T-cell (primary cell): ENCODE measurements around the gene TSPAN13. TPM values are rescaled to one million over a fixed set of nuclear protein-coding genes. Genes with fewer than 3 reads are reported as not detected.

Experiments
- ATAC-seq, 4 experiments: fragments of 200-7000 bp in 3 of 4; fragments of 150-1000 bp in 1 of 4; cut with Tn5 transposase; replicated peaks in 1 of 4; 1 replicate in 3 of 4; 2 replicates in 1 of 4; pipeline ENCODE4 v1.10.0; 2021; ENCODE audit warnings: moderate library complexity in 3 of 4, mild to moderate bottlenecking in 2 of 4, moderate number of reproducible peaks in 1 of 4
- CTCF ChIA-PET, 2 donors: fragments of 300-600 bp; sonication (Branson Sonifier 250); formaldehyde crosslinking; loops; one replicate each; lab custom pipeline; 2022; ENCODE audit warnings: antibody characterized with exemption in 2 of 2; lab: Charles Lee
- POLR2A ChIA-PET, 2 donors: fragments of 300-600 bp; sonication (Branson Sonifier 250); formaldehyde crosslinking; loops; one replicate each; lab custom pipeline; 2022; ENCODE audit warnings: antibody characterized with exemption in 2 of 2; lab: Charles Lee
- DNase-seq, 35 experiments: peaks; one replicate each; pipeline versions ENCODE4 v3.0.0 to v3.0.0-alpha.2; 2013 to 2023
- H3K27ac ChIP-seq: one replicate; pipeline ENCODE4 v1.5.1; 2013; ENCODE audit warnings: low read length
- H3K27me3 ChIP-seq, 2 experiments: replicated peaks in 1 of 2; 1 replicate in 1 of 2; 2 replicates in 1 of 2; pipeline versions ENCODE4 v1.6.1 to v1.7.0; 2013; ENCODE audit warnings: low read length in 1 of 2, mixed read lengths in 1 of 2; ENCODE audit not compliant: control insufficient read depth in 2 of 2, insufficient read depth in 2 of 2; ENCODE audit errors: extremely low read depth in 1 of 2
- H3K36me3 ChIP-seq, 2 donors: 1 replicate in 1 of 2; 2 replicates in 1 of 2; pipeline versions ENCODE4 v1.6.1 to v1.7.0; 2013; ENCODE audit warnings: low read length in 1 of 2; ENCODE audit not compliant: control insufficient read depth in 2 of 2, insufficient read depth in 1 of 2; ENCODE audit errors: extremely low read depth in 1 of 2
- H3K4me1 ChIP-seq, 2 experiments: 1 replicate in 1 of 2; 2 replicates in 1 of 2; pipeline versions ENCODE4 v1.6.1 to v1.7.0; 2013; ENCODE audit warnings: low read length in 2 of 2, mixed read lengths in 1 of 2; ENCODE audit not compliant: insufficient read depth in 2 of 2, control insufficient read depth in 1 of 2; ENCODE audit errors: extremely low read depth in 1 of 2
- H3K4me3 ChIP-seq, 2 donors: 1 replicate in 1 of 2; 2 replicates in 1 of 2; pipeline versions ENCODE4 v1.5.1 to v1.7.0; 2013; ENCODE audit warnings: mild to moderate bottlenecking in 2 of 2, low read length in 1 of 2, moderate library complexity in 1 of 2; ENCODE audit not compliant: control insufficient read depth in 1 of 2; ENCODE audit errors: extremely low read depth in 1 of 2
- H3K9me3 ChIP-seq: 2 replicates; pipeline ENCODE4 v1.7.0; 2013
- H3K27ac Mint-ChIP-seq, 2 donors: one replicate each; pipeline ENCODE4 v1.8.0; 2020 to 2021; ENCODE audit warnings: mild to moderate bottlenecking in 2 of 2, mixed read lengths in 2 of 2
- H3K27me3 Mint-ChIP-seq, 2 donors: one replicate each; pipeline ENCODE4 v1.8.0; 2021 to 2022; ENCODE audit warnings: mixed read lengths in 2 of 2
- H3K36me3 Mint-ChIP-seq: one replicate; pipeline ENCODE4 v1.8.0; 2021; ENCODE audit warnings: mixed read lengths
- H3K4me1 Mint-ChIP-seq, 3 donors: one replicate each; pipeline ENCODE4 v1.8.0; 2020 to 2022; ENCODE audit warnings: mixed read lengths in 3 of 3, mild to moderate bottlenecking in 1 of 3
- H3K4me3 Mint-ChIP-seq, 3 donors: one replicate each; pipeline ENCODE4 v1.8.0; 2020 to 2022; ENCODE audit warnings: mild to moderate bottlenecking in 3 of 3, mixed read lengths in 3 of 3, moderate library complexity in 3 of 3
- H3K9me3 Mint-ChIP-seq, 3 donors: one replicate each; pipeline ENCODE4 v1.8.0; 2020 to 2022; ENCODE audit warnings: mixed read lengths in 3 of 3
- WGBS: methylation state at CpG from one replicate; pipeline ENCODE4 v1.1.5; 2013; ENCODE audit warnings: missing lambda C conversion rate; ENCODE audit not compliant: insufficient coverage; 5-methylcytosine and 5-hydroxymethylcytosine counted together
- total RNA-seq, 35 experiments: library from RNA in 6 of 35; stranded (reverse) in 6 of 35; fragments of 120-200 nt in 1 of 35; gene quantifications; one replicate each; pipeline versions ENCODE4 v1.2.1 to v1.2.4 and lab custom pipeline; 2013 to 2026

Gene TSPAN13
- total RNA-seq, 5 donors from 2014 or later (not counting 1 experiment from before 2014, with no cell fraction given), result 0.73 to 2.0 (median 0.98) TPM

- ChIA-PET POLR2A (interaction anchor here in 1 of 2 donors (0.7 kb wide), 1 partner anchor 80 kb away, joined by 4 read pairs; no protein-coding TSS in a partner anchor), CTCF (no interaction called here)
- ATAC-seq (no peak), DNase-seq (no peak)
- no peaks in the 10 kb centered on the region for H3K9me3 ChIP-seq
- no peak overlapping the region for H3K4me3 ChIP-seq
- H3K36me3 ChIP-seq, result no peaks in the 10 kb centered on the region
- no peak overlapping the region for H3K27ac ChIP-seq
- H3K27me3 Mint-ChIP-seq, result no peaks in the 10 kb centered on the region
- no peaks in the 10 kb centered on the region for H3K9me3 Mint-ChIP-seq
- H3K4me3 Mint-ChIP-seq, result no peak overlapping the region
- H3K4me1 Mint-ChIP-seq, result no peaks in the 10 kb centered on the region
- no peaks in the 10 kb centered on the region for H3K27me3 ChIP-seq
- H3K4me1 ChIP-seq, result no peaks in the 10 kb centered on the region
- peaks cover 23% of the 10 kb centered on the region for H3K36me3 Mint-ChIP-seq
- no peak overlapping the region for H3K27ac Mint-ChIP-seq
These were observed 37.6 kb upstream of the TSPAN13 start for GRCh38 chr7:16715928-16716327.

- Histone ChIP-seq H3K27me3 (no peaks in the 10 kb centered on the region), H3K4me3 (no peak overlapping the region), H3K36me3 (no peaks in the 10 kb centered on the region), H3K4me1 (no peaks in the 10 kb centered on the region), H3K9me3 (no peaks in the 10 kb centered on the region), H3K27ac (no peak overlapping the region)
- H3K27me3 Mint-ChIP-seq, result no peaks in the 10 kb centered on the region
- POLR2A ChIA-PET, result no interaction called here
- no CpG with 5 or more reads among the region's 3 CpGs for WGBS
- H3K9me3 Mint-ChIP-seq, result no peaks in the 10 kb centered on the region
- no peak for DNase-seq
- H3K36me3 Mint-ChIP-seq, result peaks cover 17% of the 10 kb centered on the region
- H3K4me3 Mint-ChIP-seq, result no peak overlapping the region
- H3K27ac Mint-ChIP-seq, result no peak overlapping the region
- CTCF ChIA-PET, result interaction anchor here in 1 of 2 donors (0.7 kb wide), 1 partner anchor 448 kb away, joined by 8 read pairs; no protein-coding TSS in a partner anchor
- H3K4me1 Mint-ChIP-seq, result no peaks in the 10 kb centered on the region
- no peak for ATAC-seq
These were observed 35.4 kb upstream of the TSPAN13 start for GRCh38 chr7:16718111-16718656.

GRCh38 chr7:16719699-16720098 is 33.9 kb upstream of the TSPAN13 start:
- Mint-ChIP-seq H3K4me3 (no peak overlapping the region), H3K9me3 (no peaks in the 10 kb centered on the region), H3K27me3 (no peaks in the 10 kb centered on the region), H3K27ac (no peak overlapping the region), H3K4me1 (no peaks in the 10 kb centered on the region), H3K36me3 (peaks cover 17% of the 10 kb centered on the region)
- H3K36me3 ChIP-seq, result no peaks in the 10 kb centered on the region
- WGBS, result no CpG with 5 or more reads among the region's 1 CpG
- H3K27me3 ChIP-seq, result no peaks in the 10 kb centered on the region
- no peak overlapping the region for H3K27ac ChIP-seq
- H3K4me1 ChIP-seq, result no peaks in the 10 kb centered on the region
- no peak for DNase-seq
- ATAC-seq, result no peak
- POLR2A ChIA-PET, result no interaction called here
- H3K9me3 ChIP-seq, result no peaks in the 10 kb centered on the region
- H3K4me3 ChIP-seq, result no peak overlapping the region
- CTCF ChIA-PET, result no interaction called here

- Mint-ChIP-seq H3K36me3 (peaks cover 6% of the 10 kb centered on the region), H3K4me1 (no peaks in the 10 kb centered on the region), H3K27me3 (no peaks in the 10 kb centered on the region), H3K9me3 (no peaks in the 10 kb centered on the region), H3K4me3 (no peak overlapping the region), H3K27ac (no peak overlapping the region)
- ATAC-seq, result no peak
- Histone ChIP-seq H3K9me3 (no peaks in the 10 kb centered on the region), H3K4me3 (no peak overlapping the region), H3K27ac (no peak overlapping the region), H3K36me3 (no peaks in the 10 kb centered on the region), H3K27me3 (no peaks in the 10 kb centered on the region), H3K4me1 (no peaks in the 10 kb centered on the region)
- no CpG with 5 or more reads among the region's 4 CpGs for WGBS
- no peak for DNase-seq
- ChIA-PET POLR2A (no interaction called here), CTCF (no interaction called here)
These were observed 32.0 kb upstream of the TSPAN13 start for GRCh38 chr7:16721541-16721940.

- CTCF ChIA-PET, result no interaction called here
- no peak overlapping the region for H3K27ac ChIP-seq
- H3K27me3 ChIP-seq, result no peaks in the 10 kb centered on the region
- POLR2A ChIA-PET, result no interaction called here
- H3K4me1 ChIP-seq, result no peaks in the 10 kb centered on the region
- Mint-ChIP-seq H3K36me3 (peaks cover 2% of the 10 kb centered on the region), H3K4me1 (no peaks in the 10 kb centered on the region), H3K27me3 (no peaks in the 10 kb centered on the region), H3K27ac (no peak overlapping the region), H3K4me3 (no peak overlapping the region), H3K9me3 (no peaks in the 10 kb centered on the region)
- ATAC-seq, result no peak
- DNase-seq, result no peak
- no peak overlapping the region for H3K4me3 ChIP-seq
- WGBS, result no CpG with 5 or more reads among the region's 1 CpG
- no peaks in the 10 kb centered on the region for H3K36me3 ChIP-seq
- H3K9me3 ChIP-seq, result no peaks in the 10 kb centered on the region
These were observed 29.2 kb upstream of the TSPAN13 start for GRCh38 chr7:16724344-16724743.

GRCh38 chr7:16726189-16726588 is 27.4 kb upstream of the TSPAN13 start:
- H3K27ac ChIP-seq, result no peak overlapping the region
- ChIA-PET POLR2A (no interaction called here), CTCF (no interaction called here)
- H3K27me3 Mint-ChIP-seq, result no peaks in the 10 kb centered on the region
- no peaks in the 10 kb centered on the region for H3K9me3 ChIP-seq
- H3K36me3 ChIP-seq, result no peaks in the 10 kb centered on the region
- H3K4me3 Mint-ChIP-seq, result no peak overlapping the region
- no peaks in the 10 kb centered on the region for H3K4me1 ChIP-seq
- DNase-seq (no peak), ATAC-seq (no peak)
- H3K4me1 Mint-ChIP-seq, result no peaks in the 10 kb centered on the region
- H3K27ac Mint-ChIP-seq, result no peak overlapping the region
- H3K36me3 Mint-ChIP-seq, result peaks cover 2% of the 10 kb centered on the region
- H3K27me3 ChIP-seq, result no peaks in the 10 kb centered on the region
- no peaks in the 10 kb centered on the region for H3K9me3 Mint-ChIP-seq
- no CpG with 5 or more reads among the region's 2 CpGs for WGBS
- H3K4me3 ChIP-seq, result no peak overlapping the region

GRCh38 chr7:16727736-16728135 is 25.8 kb upstream of the TSPAN13 start:
- no peak overlapping the region for H3K4me3 ChIP-seq
- ChIA-PET POLR2A (no interaction called here), CTCF (no interaction called here)
- ATAC-seq (no peak), DNase-seq (no peak)
- Mint-ChIP-seq H3K4me3 (no peak overlapping the region), H3K4me1 (no peaks in the 10 kb centered on the region), H3K36me3 (peaks cover 2% of the 10 kb centered on the region), H3K27me3 (no peaks in the 10 kb centered on the region), H3K9me3 (no peaks in the 10 kb centered on the region), H3K27ac (no peak overlapping the region)
- H3K27me3 ChIP-seq, result no peaks in the 10 kb centered on the region
- H3K9me3 ChIP-seq, result no peaks in the 10 kb centered on the region
- H3K27ac ChIP-seq, result no peak overlapping the region
- no peaks in the 10 kb centered on the region for H3K4me1 ChIP-seq
- H3K36me3 ChIP-seq, result no peaks in the 10 kb centered on the region
- 92% methylated on average over 2 of the region's 4 CpGs for WGBS
